Right lobe of liver (tissue), 4 donors: ENCODE data around the gene CROCC2.

Experiments
- POLR2A ChIP-seq: fragments of 450-650 bp; IDR thresholded peaks from one replicate; pipeline ENCODE4 v1.6.1; 2017; ENCODE audit warnings: antibody characterized with exemption, mild to moderate bottlenecking
- TF ChIP-seq, protein P1 (sequence below), 4 donors: fragments of 200-600 bp in 3 of 4; fragments of 450-650 bp in 1 of 4; IDR thresholded peaks; one replicate each; pipeline versions ENCODE4 v1.5.1 to v1.8.0; 2016 to 2022; ENCODE audit warnings: antibody characterized with exemption in 4 of 4, mild to moderate bottlenecking in 2 of 4
- donor health status: DM: no; HTN: no; CAD: no.
- donor health status: DM: no; HTN: no; CAD: no.
- donor health status: DM: no; HTN: yes; CAD: no.

DNA sequence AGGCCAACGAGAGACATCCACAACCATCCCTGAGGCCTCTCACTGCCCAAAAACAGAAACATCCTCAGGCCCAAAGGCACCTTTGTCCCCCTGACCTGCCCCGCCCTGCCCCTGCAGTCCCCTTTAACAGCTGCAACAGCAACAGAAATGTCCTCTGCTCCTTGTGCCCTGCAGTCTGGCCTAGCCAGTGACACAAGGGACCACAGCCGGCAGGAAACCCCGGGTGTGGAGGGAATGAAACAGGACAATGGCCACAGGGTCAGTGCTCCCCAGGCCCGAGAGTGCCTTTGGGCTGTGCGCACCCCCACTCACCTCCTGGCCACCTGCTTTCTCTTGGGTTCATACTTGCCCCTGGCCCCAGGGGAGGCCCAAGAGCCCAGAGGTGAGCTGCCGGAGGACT is 127.9 kb downstream of the CROCC2 start:
- TF ChIP-seq, protein P1, sequence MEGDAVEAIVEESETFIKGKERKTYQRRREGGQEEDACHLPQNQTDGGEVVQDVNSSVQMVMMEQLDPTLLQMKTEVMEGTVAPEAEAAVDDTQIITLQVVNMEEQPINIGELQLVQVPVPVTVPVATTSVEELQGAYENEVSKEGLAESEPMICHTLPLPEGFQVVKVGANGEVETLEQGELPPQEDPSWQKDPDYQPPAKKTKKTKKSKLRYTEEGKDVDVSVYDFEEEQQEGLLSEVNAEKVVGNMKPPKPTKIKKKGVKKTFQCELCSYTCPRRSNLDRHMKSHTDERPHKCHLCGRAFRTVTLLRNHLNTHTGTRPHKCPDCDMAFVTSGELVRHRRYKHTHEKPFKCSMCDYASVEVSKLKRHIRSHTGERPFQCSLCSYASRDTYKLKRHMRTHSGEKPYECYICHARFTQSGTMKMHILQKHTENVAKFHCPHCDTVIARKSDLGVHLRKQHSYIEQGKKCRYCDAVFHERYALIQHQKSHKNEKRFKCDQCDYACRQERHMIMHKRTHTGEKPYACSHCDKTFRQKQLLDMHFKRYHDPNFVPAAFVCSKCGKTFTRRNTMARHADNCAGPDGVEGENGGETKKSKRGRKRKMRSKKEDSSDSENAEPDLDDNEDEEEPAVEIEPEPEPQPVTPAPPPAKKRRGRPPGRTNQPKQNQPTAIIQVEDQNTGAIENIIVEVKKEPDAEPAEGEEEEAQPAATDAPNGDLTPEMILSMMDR (IDR thresholded peaks at IDR 0.05) = no peak
- no peak for TF ChIP-seq POLR2A
